HEK293 (cell line): ENCODE data around the gene ANKRD11.

ENCODE experiments used
- CTCF ChIA-PET: fragments of 350-600 bp; formaldehyde crosslinking; extraction: SDS; loops from one replicate; lab custom pipeline; 2021; ENCODE audit warnings: antibody characterized with exemption; lab: Yijun Ruan, JAX
- POLR2A ChIA-PET: fragments of 300-600 bp; formaldehyde crosslinking; extraction: SDS; loops from one replicate; lab custom pipeline; 2020; ENCODE audit warnings: antibody characterized with exemption, inconsistent platforms; lab: Yijun Ruan, JAX
- H3K27ac ChIP-seq: fragments of 200-500 bp; sonication (Bioruptor generic); 2 replicates; pipeline ENCODE4 v1.5.1; 2014; ENCODE audit warnings: low read depth, low read length, control low read depth, inconsistent platforms; ENCODE audit errors: extremely low read depth
- H3K36me3 ChIP-seq, 2 experiments: fragments of 200-500 bp in 1 of 2; sonication (Bioruptor generic) in 1 of 2; 1 replicate in 1 of 2; 2 replicates in 1 of 2; pipeline ENCODE4 v1.5.1; 2014 to 2017; ENCODE audit warnings: inconsistent platforms in 2 of 2, low read length in 2 of 2; ENCODE audit not compliant: control insufficient read depth in 2 of 2, insufficient read depth in 1 of 2
- H3K4me1 ChIP-seq: fragments of 200-500 bp; sonication (Bioruptor generic); 2 replicates; pipeline ENCODE4 v1.5.1; 2014; ENCODE audit warnings: mild to moderate bottlenecking, low read length, inconsistent platforms; ENCODE audit not compliant: control insufficient read depth, insufficient read depth
- H3K4me3 ChIP-seq: 2 replicates; pipeline ENCODE4 v1.5.1; 2011; ENCODE audit warnings: low read depth, mild to moderate bottlenecking, control low read depth, low read length, moderate library complexity
- H3K9me3 ChIP-seq: fragments of 200-500 bp; sonication (Bioruptor generic); 2 replicates; pipeline ENCODE4 v1.5.1; 2014; ENCODE audit warnings: low read depth, low read length, inconsistent platforms; ENCODE audit not compliant: control insufficient read depth, insufficient read depth
- CTCF ChIP-seq: fragments of 450-650 bp; formaldehyde crosslinking; IDR thresholded peaks from 2 replicates; pipeline ENCODE4 v1.5.1; 2016; ENCODE audit warnings: missing biosample characterization, missing genetic modification characterization
- GLI2 ChIP-seq: fragments of 450-650 bp; formaldehyde crosslinking; IDR thresholded peaks from 2 replicates; pipeline ENCODE4; 2017; ENCODE audit warnings: missing biosample characterization, missing genetic modification characterization, low read depth, borderline replicate concordance
- PATZ1 ChIP-seq: fragments of 450-650 bp; formaldehyde crosslinking; IDR thresholded peaks from 2 replicates; pipeline ENCODE4 v1.5.1; 2016; ENCODE audit warnings: missing biosample characterization, missing genetic modification characterization
- SP7 ChIP-seq: fragments of 450-650 bp; formaldehyde crosslinking; IDR thresholded peaks from 2 replicates; pipeline ENCODE4 v1.5.1; 2016; ENCODE audit warnings: missing biosample characterization, missing genetic modification characterization
- TCF7L2 ChIP-seq: IDR thresholded peaks from 2 replicates; pipeline ENCODE4 v1.6.1; 2011; ENCODE audit warnings: low read depth, mild to moderate bottlenecking, inconsistent platforms, low read length, moderate library complexity, borderline replicate concordance
- WT1 ChIP-seq: fragments of 450-650 bp; formaldehyde crosslinking; IDR thresholded peaks from 2 replicates; pipeline ENCODE4 v1.5.1; 2016; ENCODE audit warnings: missing biosample characterization, missing genetic modification characterization
- ZBTB21 ChIP-seq: fragments of 450-650 bp; formaldehyde crosslinking; IDR thresholded peaks from 2 replicates; pipeline ENCODE4 v1.5.1; 2017; ENCODE audit warnings: missing biosample characterization, missing genetic modification characterization
- ZBTB26 ChIP-seq: fragments of 450-650 bp; formaldehyde crosslinking; optimal IDR thresholded peaks from 2 replicates; pipeline ENCODE3; 2016; ENCODE audit warnings: missing biosample characterization, mild to moderate bottlenecking, missing genetic modification characterization
- ZBTB49 ChIP-seq: fragments of 450-650 bp; formaldehyde crosslinking; IDR thresholded peaks from 2 replicates; pipeline ENCODE4 v1.5.1; 2016; ENCODE audit warnings: missing biosample characterization, missing genetic modification characterization, low read depth
- ZNF175 ChIP-seq: fragments of 450-650 bp; formaldehyde crosslinking; IDR thresholded peaks from 2 replicates; pipeline ENCODE4 v1.5.1; 2016; ENCODE audit warnings: missing biosample characterization, missing genetic modification characterization
- ZNF324 ChIP-seq: fragments of 450-650 bp; formaldehyde crosslinking; IDR thresholded peaks from 2 replicates; pipeline ENCODE4 v1.5.1; 2016; ENCODE audit warnings: missing biosample characterization, missing genetic modification characterization
- ZNF335 ChIP-seq: fragments of 450-650 bp; formaldehyde crosslinking; conservative IDR thresholded peaks from 2 replicates; pipeline ENCODE4 v1.5.1; 2016; ENCODE audit warnings: missing biosample characterization, missing genetic modification characterization
- ZNF391 ChIP-seq: fragments of 450-650 bp; formaldehyde crosslinking; IDR thresholded peaks from 2 replicates; pipeline ENCODE4 v1.5.1; 2016; ENCODE audit warnings: low read depth, missing biosample characterization, missing genetic modification characterization, borderline replicate concordance
- ZNF398 ChIP-seq: fragments of 450-650 bp; formaldehyde crosslinking; IDR thresholded peaks from 2 replicates; pipeline ENCODE4 v1.5.1; 2017; ENCODE audit warnings: missing biosample characterization, missing genetic modification characterization
- ZNF416 ChIP-seq: fragments of 450-650 bp; formaldehyde crosslinking; IDR thresholded peaks from 2 replicates; pipeline ENCODE4 v1.5.1; 2016; ENCODE audit warnings: missing biosample characterization, missing genetic modification characterization
- ZNF521 ChIP-seq: fragments of 450-650 bp; formaldehyde crosslinking; IDR thresholded peaks from 2 replicates; pipeline ENCODE4 v1.5.1; 2017; ENCODE audit warnings: missing biosample characterization, mild to moderate bottlenecking, missing genetic modification characterization
- ZNF530 ChIP-seq: fragments of 450-650 bp; formaldehyde crosslinking; IDR thresholded peaks from 2 replicates; pipeline ENCODE4 v1.5.1; 2016; ENCODE audit warnings: low read depth, missing biosample characterization, missing genetic modification characterization
- ZNF555 ChIP-seq: fragments of 450-650 bp; formaldehyde crosslinking; conservative IDR thresholded peaks from 2 replicates; pipeline ENCODE4 v1.5.1; 2017; ENCODE audit warnings: missing biosample characterization, mild to moderate bottlenecking, missing genetic modification characterization, inconsistent platforms
- ZNF623 ChIP-seq: fragments of 450-650 bp; formaldehyde crosslinking; IDR thresholded peaks from 2 replicates; pipeline ENCODE4 v1.5.1; 2016; ENCODE audit warnings: missing biosample characterization, missing genetic modification characterization

ANKRD11 gene

GRCh38 chr16:89298623-89299225 is 191.6 kb downstream of the ANKRD11 start (continued):
- TF ChIP-seq ZNF623 (tag by site-specific recombination) (no peak), ZNF335 (tag by site-specific recombination) (no peak), SP7 (no peak)

GRCh38 chr16:89297910-89298545 is 192.3 kb downstream of the ANKRD11 start:
- H3K36me3 ChIP-seq: peaks cover 0 to 43% of the 10 kb centered on the region in 2 experiments; a peak in 1 of 3 replicates
- no peaks in the 10 kb centered on the region for H3K4me1 ChIP-seq
- H3K9me3 ChIP-seq: no peaks in the 10 kb centered on the region
- ChIA-PET POLR2A (no interaction called here), CTCF (interaction anchor here (0.6 to 1.9 kb wide), 4 partner anchors 9 to 81 kb away, joined by 3 to 8 read pairs (median 4); partner anchors contain the start of gene ZNF778)
- TF ChIP-seq PATZ1 (tag by site-specific recombination) (no peak), ZBTB26 (tag by site-specific recombination) (no peak), TCF7L2 (no peak), ZNF555 (no peak), ZNF398 (tag by site-specific recombination) (no peak), ZBTB21 (no peak), SP7 (no peak), ZNF416 (tag by site-specific recombination) (no peak), ZNF324 (tag by site-specific recombination) (no peak)
- 0 out of 2 replicates have a peak overlapping the region, but pooled peaks have one; percentile 9 for H3K27ac ChIP-seq
- H3K4me3 ChIP-seq: no peak overlapping the region

GRCh38 chr16:89297156-89297874 is 193.0 kb downstream of the ANKRD11 start:
- H3K9me3 ChIP-seq: no peaks in the 10 kb centered on the region
- H3K36me3 ChIP-seq: peaks cover 0 to 39% of the 10 kb centered on the region in 2 experiments; a peak in 1 of 3 replicates
- no peak overlapping the region for H3K4me3 ChIP-seq
- ChIA-PET CTCF (interaction anchor here (0.7 to 1.9 kb wide), 4 partner anchors 9 to 579 kb away, joined by 3 to 8 read pairs (median 4); partner anchors contain the start of gene ZNF778), POLR2A (interaction anchor here (0.6 kb wide), 1 partner anchor 25 kb away, joined by 7 read pairs; no protein-coding TSS in a partner anchor)
- no peaks in the 10 kb centered on the region for H3K4me1 ChIP-seq
- H3K27ac ChIP-seq: 0 out of 2 replicates have a peak overlapping the region, but pooled peaks have one; percentile 9
- TF ChIP-seq CTCF (tag by site-specific recombination) (no peak), ZNF530 (tag by site-specific recombination) (no peak), ZBTB49 (tag by site-specific recombination) (no peak), GLI2 (tag by site-specific recombination) (no peak), WT1 (tag by site-specific recombination) (no peak), ZNF391 (tag by site-specific recombination) (no peak), ZNF175 (tag by site-specific recombination) (no peak), ZNF521 (tag by site-specific recombination) (no peak)
